GM18511 (cell line): ENCODE measurements around the gene HUNK.
"Not testable (repeated sequence)": the region's sequence is repeated elsewhere in the genome, so short reads cannot be mapped to it uniquely, and the experiment has no call there.

Source experiments
- ATAC-seq: cut with Tn5 transposase; IDR thresholded peaks from one replicate; pipeline ENCODE4 v1.9.1; 2021; ENCODE audit warnings: mild to moderate bottlenecking, moderate library complexity; ENCODE audit not compliant: unreplicated experiment

HUNK gene

DNA sequence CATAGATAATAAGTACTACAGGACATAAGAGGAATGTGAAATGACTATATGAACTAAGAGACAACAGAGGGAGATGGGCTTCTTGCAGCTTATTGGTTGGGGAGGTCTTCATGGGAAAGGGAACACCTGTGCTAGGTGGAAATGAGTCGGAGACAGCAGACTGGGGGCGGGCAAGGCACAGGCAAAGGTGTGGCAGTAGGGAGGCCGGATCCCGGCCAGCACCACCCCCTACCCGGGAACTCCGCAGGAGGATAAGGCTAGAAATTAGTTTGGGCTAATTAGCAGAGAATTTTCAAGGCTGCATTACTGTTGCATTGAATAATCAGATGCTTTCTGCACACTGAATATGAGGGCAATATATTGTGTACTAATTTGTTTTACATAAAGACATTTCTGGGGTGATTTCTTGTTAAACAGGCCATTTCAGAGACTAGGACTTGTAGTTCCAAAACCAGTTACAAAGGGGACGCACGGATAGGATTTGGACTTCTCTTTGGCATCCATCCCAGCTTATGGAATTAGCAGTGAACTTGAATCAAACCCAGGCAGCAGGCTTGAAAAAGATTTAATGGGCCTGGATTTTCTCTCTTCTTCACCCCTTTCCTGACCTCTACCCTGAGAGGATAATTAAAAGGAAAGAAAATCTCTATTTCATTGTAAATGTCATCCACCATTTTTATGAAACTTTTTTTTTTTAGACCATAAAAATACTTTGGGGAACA, 2.2 kb upstream of the HUNK start:
- no peak for ATAC-seq

DNA sequence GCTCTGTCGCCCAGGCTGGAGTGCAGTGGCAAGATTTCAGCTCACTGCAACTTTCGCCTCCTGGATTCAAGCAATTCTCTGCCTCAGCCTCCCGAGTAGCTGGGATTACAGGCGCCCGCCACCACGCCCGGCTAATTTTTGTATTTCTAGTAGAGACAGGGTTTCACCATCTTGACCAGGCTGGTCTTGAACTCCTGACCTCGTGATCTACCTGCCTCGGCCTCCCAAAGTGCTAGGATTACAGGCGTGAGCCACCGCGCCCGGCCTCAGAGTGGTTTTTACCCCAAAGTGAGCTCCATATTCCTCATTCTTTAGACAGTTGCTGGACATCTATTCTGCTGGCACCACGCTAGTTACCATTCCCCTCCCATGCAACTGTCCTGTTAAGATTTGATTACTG, 1.4 kb upstream of the HUNK start:
- not testable (repeated sequence) for ATAC-seq

DNA sequence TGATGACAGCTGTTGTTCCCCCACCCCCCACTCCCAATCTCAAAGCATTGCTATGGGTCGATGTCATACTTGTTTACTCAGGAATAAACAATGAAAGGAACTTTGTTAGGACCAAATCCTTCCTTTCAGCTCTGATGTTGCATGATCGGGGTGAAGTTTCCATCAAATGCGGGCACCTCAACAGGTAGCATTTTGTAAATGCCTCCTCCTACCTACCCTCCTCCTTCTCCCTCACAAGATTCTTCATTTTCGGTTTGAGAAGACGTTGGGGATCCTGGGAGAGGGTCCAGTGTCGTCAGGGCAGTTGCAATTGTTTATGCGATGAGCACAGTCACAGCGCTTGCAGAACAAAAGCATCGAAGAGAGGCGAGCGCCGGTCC, 758 bp upstream of the HUNK start:
- ATAC-seq = no peak

DNA sequence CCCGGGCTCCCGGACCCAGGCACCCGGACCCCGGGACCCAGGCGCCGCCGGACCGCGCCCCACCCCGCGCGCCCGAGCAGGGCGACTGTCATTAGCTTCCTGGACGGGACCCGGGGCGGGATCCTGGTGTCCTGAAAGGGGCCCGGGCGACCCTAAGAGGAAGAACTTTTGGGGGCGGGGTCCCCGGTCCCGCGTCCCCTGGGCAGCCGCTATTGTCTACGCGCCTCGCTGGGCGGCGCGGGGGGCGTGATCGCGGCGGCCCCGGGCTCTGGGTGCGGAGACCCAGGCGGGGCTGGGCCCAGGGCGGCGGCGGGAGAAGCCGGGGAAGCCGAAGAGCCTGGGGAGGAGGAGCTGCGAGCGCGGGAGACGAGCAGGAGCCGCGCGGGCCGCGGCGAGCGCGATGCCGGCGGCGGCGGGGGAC, 465 bp downstream of the HUNK start:
- no peak for ATAC-seq

DNA sequence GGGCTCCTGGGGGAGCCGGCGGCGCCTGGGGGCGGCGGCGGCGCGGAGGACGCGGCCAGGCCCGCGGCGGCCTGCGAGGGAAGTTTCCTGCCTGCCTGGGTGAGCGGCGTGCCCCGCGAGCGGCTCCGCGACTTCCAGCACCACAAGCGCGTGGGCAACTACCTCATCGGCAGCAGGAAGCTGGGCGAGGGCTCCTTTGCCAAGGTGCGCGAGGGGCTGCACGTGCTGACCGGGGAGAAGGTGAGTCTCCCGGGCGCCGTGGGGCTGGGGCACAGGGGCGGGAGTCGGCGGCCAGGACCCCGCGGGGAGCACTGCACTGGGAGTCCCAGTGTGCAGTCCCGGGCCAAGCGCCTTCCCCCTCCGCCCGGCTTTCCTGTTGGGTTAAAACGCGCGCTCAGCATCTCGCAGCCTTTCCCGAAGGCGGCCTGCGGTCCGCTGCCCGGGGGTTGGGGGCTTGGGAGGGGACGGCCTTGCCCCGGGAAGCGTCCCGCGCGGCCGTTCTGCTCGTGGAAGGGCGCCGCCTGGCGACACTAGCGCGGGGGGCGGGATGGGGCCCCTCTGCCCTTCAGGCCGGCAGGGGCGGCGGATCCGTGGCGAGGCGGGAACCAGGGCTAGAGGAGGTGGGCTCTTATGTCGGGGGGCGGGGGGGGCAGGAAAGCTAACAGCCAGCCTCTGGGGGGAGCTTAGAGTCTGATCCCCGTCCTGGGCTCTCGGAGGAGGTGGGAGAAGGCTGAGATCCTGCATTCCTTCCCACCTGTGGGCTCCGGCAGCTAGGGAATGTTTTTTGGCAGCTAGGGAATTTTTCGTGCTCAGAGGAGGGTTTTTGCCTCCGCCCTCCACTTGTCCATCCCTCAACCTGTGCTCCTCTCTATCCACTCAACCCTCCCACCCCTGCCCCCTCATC, 1.1 kb downstream of the HUNK start:
- no peak for ATAC-seq

DNA sequence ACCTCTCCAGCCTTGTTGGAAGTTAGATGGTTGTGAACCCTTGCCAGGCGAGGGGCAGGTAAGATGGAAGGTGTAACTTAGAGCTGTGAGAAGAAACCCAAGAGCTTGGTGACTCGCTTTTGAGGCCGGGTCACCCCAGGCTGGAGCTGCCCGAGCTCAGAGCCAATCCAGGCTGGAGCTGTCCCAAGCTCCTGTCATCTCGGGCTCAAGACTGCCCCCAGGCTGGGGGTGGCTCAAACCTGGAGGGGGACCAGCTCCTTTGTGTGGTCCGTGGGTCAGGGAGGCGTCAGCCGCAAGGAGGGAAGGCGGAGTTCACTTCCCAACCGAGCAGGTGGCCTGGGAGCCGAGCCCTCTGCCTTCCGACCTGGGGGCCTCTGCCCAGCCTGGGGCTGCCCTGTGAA, 2.0 kb downstream of the HUNK start:
- ATAC-seq = no peak

- no peak for ATAC-seq
Measured at GRCh38 chr21:31875496-31876015, 2.7 kb downstream of the HUNK start.

DNA sequence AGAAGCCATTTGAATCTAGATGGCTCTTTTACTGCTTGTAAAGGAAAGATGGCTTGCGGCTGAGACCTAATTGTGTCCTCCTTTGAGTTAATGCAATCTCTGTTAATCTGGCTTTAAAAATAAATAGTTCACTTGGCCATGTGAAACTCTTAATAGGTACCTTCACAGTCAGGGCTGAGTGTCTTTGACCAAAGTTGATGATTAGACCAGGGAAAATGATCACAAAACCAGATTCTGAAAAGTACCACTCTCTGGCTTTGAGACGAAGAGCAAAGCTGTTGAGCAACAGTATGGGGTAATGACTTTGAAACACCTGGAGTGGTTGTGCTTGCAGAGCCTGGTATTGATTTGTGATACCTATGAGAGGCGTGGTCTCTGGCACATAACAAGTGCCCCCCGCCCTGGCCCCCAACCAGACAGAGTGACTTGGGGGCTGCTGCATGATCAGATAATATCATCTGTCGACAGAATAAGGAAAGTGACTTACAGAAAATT, 4.7 kb downstream of the HUNK start:
- ATAC-seq = no peak

GRCh38 chr21:31878831-31879230, 6.0 kb downstream of the HUNK start:
- ATAC-seq = no peak

GRCh38 chr21:31879241-31879650, 6.4 kb downstream of the HUNK start:
- no peak for ATAC-seq

DNA sequence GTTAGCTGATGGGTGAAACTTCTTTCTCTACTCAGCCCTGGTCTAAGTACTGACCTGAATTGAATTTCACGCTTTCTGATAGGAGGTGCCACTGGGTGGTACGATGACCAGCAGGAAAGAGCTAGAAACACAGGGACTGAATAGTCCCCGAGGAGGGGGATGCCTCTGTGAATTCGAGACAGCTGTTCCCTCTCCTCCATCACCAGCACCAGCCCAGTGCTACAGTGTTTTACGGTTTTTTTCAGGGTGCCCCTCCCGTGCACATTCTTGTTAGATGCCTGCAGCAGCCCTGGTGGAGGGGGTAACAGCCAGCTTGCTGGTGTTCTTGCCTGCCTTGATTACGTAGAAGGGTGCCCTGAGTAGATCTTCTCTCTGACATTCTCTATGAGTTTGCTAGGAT, 7.1 kb downstream of the HUNK start:
- ATAC-seq = no peak

DNA sequence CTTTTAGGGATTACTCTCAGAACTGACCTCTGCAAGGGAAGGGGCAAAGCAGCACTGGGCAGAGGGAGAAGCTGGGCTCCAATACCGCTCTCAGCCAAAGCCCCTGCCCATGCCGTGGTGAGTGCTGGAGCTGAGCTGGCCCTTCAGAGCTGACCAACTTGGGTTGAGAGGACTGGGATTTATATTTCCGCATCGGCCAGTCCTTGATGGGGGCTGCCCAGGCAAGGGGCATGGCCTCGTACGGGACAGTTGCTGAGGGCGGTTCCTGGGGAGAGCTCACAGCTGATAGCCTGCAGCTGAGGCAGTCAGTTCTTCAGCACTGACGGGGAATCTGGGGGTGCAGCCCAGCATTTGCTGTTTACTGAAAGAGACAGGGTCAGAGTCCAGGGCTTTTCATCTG, 8.0 kb downstream of the HUNK start:
- no peak for ATAC-seq

GRCh38 chr21:31882711-31883110, 9.9 kb downstream of the HUNK start:
- ATAC-seq = no peak

DNA sequence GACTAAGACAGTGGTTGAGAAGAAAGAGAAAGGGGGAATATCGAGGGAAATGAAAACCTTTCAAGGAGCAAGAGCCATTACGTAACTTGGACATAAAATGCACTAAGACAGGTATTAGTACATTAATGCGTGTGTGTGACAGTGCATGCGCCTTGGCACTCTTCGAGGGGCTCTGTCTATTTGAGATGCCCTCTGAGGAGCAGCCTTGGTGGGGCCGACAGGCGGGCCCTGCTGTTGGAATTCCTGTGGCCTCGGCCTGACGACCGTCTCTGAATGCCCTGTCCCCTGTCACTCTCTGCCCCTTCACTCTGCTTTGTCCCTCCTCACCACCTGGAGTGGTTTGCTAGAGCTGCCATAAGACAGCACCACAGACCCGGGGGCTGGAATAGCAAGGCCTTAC, 12.3 kb downstream of the HUNK start:
- no peak for ATAC-seq

DNA sequence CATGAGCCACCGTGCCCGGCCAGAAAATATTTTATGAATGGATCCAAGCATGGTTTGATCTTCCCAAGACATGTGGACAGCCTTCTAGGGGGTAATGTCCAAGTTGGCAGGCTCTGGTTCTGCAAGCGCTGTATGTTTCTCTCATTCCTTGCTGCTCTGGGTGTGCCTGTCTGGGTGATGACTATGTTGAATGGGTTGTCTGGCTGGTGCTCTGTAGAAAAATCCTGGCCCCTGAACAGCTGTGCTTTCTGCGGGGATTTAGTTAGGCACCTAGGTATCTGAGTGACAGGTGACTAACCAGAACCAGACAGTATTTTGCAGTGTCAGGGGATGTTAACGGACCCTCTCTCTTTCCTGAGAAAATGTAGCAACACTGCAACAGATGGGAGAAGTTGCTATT, 14.1 kb downstream of the HUNK start:
- no peak for ATAC-seq

GRCh38 chr21:31887391-31887841, 14.6 kb downstream of the HUNK start:
- no peak for ATAC-seq

DNA sequence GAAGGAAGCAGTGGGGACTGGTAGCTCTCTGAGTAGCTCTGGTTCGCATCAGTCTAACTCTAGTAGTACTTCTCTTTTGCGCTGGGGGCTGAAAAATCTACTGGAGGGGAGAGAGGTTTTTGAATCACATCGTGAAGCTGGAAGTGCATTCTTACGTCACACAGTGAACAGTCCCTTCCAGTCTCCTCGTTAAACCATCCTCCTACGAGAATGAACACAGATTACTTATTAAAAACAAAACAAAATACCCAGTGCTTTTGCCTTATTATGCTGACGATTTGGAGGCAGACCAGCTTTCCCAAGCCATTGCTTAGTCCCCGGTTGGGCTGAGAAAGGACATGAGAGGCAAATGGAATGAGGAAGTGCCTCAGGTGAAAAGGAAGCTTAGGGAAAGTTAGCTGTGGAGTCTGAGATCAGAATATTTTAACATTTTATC, 16.1 kb downstream of the HUNK start:
- ATAC-seq = no peak

GRCh38 chr21:31889460-31889859, 16.6 kb downstream of the HUNK start:
- no peak for ATAC-seq

GRCh38 chr21:31892686-31893085, 19.9 kb downstream of the HUNK start:
- ATAC-seq = no peak

GRCh38 chr21:31893851-31894415, 21.1 kb downstream of the HUNK start:
- no peak for ATAC-seq

DNA sequence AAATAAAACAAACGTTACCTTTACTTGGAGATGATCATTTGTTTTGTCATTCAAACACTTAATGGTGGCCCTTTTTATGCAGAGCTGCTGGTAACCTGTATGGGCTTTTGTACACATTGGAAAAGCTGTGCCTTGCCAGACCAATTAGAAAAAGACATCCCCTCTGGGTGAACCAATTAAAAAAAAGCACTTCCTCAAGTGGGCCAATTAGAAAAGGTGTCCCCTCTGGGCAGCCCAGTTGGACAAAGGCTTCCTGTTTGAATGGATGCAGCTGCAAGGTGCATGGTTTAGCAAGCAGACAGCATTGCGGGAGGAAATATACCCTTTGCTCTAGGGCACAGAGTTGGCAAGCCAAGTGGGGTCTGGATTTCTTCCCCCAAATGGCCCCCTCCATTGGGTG, 21.6 kb downstream of the HUNK start:
- ATAC-seq = no peak
